Fibroblast of villous mesenchyme (primary cell): ENCODE data around the gene SEMA7A. TPM values are rescaled to one million over a fixed set of nuclear protein-coding genes. Genes with fewer than 3 reads are reported as not detected.
A peak's percentile ranks its signal among the peaks of the same experiment; 100 is the strongest.

Experiments
- DNase-seq: peaks from one replicate; pipeline ENCODE4 v3.0.0-alpha.2; 2010; ENCODE audit warnings: low read depth
- H3K4me3 ChIP-seq: 2 replicates; pipeline ENCODE4 v1.5.1; 2011; ENCODE audit warnings: low read depth, mild to moderate bottlenecking, low read length
- CTCF ChIP-seq: IDR thresholded peaks from 2 replicates; pipeline ENCODE4 v1.5.1; 2012; ENCODE audit warnings: low read depth, mild to moderate bottlenecking, low read length; ENCODE audit not compliant: insufficient read depth
- total RNA-seq: library from RNA; depleted of rRNA; stranded (reverse); fragments of >200 nt; gene quantifications from 2 replicates; pipeline ENCODE4 v1.2.3, GENCODE V29; 2012

Gene SEMA7A
- total RNA-seq, 1 donor = 24.6 TPM

- no peak for DNase-seq
- no peak for TF ChIP-seq CTCF
- peak overlapping the region; percentile 69 for H3K4me3 ChIP-seq
These were observed 1.3 kb downstream of the SEMA7A start for GRCh38 chr15:74432271-74432967.

GRCh38 chr15:74431645-74432044 lies 2.1 kb downstream of the SEMA7A start:
- no peak overlapping the region for H3K4me3 ChIP-seq
- DNase-seq = no peak
- TF ChIP-seq CTCF = no peak

- TF ChIP-seq CTCF = no peak
- no peak overlapping the region for H3K4me3 ChIP-seq
- no peak for DNase-seq
These were observed 2.6 kb downstream of the SEMA7A start for GRCh38 chr15:74431116-74431515.

GRCh38 chr15:74430510-74430951 lies 3.2 kb downstream of the SEMA7A start:
- H3K4me3 ChIP-seq = no peak overlapping the region
- DNase-seq = no peak
- no peak for TF ChIP-seq CTCF

GRCh38 chr15:74429781-74430400 lies 3.9 kb downstream of the SEMA7A start:
- DNase-seq = no peak
- H3K4me3 ChIP-seq = no peak overlapping the region

GRCh38 chr15:74428970-74429780 lies 4.6 kb downstream of the SEMA7A start:
- TF ChIP-seq CTCF = no peak
- DNase-seq = no peak
- H3K4me3 ChIP-seq = no peak overlapping the region

More at GRCh38 chr15:74429781-74430400, 3.9 kb downstream of the SEMA7A start:
- no peak for TF ChIP-seq CTCF
